GM23338 (cell line): ENCODE measurements around the gene CCL24.

Experiments used
- EZH2 ChIP-seq: fragments of 200-600 bp; sonication (generic); IDR thresholded peaks from one replicate; pipeline ENCODE4 v1.8.0; 2017; ENCODE audit warnings: antibody characterized with exemption, mild to moderate bottlenecking, low read depth; ENCODE audit not compliant: unreplicated experiment
- EZH2phosphoT487 ChIP-seq: fragments of 200-600 bp; sonication (generic); IDR thresholded peaks from one replicate; pipeline ENCODE4 v1.8.1; 2018; ENCODE audit warnings: antibody characterized with exemption; ENCODE audit not compliant: unreplicated experiment
- POLR2AphosphoS5 ChIP-seq: IDR thresholded peaks from 2 replicates; pipeline ENCODE4 v1.6.1; 2016; ENCODE audit warnings: antibody characterized with exemption, low read depth
- TF ChIP-seq, protein P1 (sequence below), 2 experiments: fragments of 200-600 bp in 1 of 2; sonication (generic) in 1 of 2; conservative IDR thresholded peaks; 2 replicates each; pipeline versions ENCODE4 v1.5.1 to v1.6.1; 2016 to 2017; ENCODE audit warnings: antibody characterized with exemption in 2 of 2, low read depth in 2 of 2, mild to moderate bottlenecking in 2 of 2, moderate library complexity in 1 of 2
- TF ChIP-seq, protein P2 (sequence below): IDR thresholded peaks from one replicate; pipeline ENCODE4 v1.6.1; 2018; ENCODE audit warnings: antibody characterized with exemption; ENCODE audit not compliant: unreplicated experiment

DNA sequence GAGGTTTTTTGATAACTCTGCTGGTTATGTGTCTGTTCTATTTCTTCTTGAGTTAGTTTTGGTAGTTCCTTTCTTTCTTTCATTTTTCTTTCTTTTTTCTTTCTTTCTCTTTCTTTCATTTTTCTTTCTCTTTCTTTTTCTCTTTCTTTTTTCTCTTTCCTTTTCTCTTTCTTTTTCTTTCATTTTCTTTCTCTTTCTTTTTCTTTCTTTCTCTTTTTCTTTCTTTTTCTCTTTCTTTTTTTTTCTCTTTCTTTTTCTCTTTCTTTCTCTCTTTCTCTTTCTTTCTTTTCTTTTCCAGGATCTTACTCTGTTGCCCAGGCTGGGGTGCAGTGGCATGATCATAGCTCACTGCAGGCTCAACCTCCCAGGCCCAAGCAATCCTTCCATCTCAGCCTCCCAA is 44.8 kb upstream of the CCL24 start:
- TF ChIP-seq, protein P1, sequence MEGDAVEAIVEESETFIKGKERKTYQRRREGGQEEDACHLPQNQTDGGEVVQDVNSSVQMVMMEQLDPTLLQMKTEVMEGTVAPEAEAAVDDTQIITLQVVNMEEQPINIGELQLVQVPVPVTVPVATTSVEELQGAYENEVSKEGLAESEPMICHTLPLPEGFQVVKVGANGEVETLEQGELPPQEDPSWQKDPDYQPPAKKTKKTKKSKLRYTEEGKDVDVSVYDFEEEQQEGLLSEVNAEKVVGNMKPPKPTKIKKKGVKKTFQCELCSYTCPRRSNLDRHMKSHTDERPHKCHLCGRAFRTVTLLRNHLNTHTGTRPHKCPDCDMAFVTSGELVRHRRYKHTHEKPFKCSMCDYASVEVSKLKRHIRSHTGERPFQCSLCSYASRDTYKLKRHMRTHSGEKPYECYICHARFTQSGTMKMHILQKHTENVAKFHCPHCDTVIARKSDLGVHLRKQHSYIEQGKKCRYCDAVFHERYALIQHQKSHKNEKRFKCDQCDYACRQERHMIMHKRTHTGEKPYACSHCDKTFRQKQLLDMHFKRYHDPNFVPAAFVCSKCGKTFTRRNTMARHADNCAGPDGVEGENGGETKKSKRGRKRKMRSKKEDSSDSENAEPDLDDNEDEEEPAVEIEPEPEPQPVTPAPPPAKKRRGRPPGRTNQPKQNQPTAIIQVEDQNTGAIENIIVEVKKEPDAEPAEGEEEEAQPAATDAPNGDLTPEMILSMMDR (conservative IDR thresholded peaks at IDR 0.05; ENCODE audit: low read depth in 2 of 2), result no peak
- no peak for TF ChIP-seq EZH2
- no peak for TF ChIP-seq EZH2phosphoT487
- no peak for TF ChIP-seq POLR2AphosphoS5
- TF ChIP-seq, protein P2, sequence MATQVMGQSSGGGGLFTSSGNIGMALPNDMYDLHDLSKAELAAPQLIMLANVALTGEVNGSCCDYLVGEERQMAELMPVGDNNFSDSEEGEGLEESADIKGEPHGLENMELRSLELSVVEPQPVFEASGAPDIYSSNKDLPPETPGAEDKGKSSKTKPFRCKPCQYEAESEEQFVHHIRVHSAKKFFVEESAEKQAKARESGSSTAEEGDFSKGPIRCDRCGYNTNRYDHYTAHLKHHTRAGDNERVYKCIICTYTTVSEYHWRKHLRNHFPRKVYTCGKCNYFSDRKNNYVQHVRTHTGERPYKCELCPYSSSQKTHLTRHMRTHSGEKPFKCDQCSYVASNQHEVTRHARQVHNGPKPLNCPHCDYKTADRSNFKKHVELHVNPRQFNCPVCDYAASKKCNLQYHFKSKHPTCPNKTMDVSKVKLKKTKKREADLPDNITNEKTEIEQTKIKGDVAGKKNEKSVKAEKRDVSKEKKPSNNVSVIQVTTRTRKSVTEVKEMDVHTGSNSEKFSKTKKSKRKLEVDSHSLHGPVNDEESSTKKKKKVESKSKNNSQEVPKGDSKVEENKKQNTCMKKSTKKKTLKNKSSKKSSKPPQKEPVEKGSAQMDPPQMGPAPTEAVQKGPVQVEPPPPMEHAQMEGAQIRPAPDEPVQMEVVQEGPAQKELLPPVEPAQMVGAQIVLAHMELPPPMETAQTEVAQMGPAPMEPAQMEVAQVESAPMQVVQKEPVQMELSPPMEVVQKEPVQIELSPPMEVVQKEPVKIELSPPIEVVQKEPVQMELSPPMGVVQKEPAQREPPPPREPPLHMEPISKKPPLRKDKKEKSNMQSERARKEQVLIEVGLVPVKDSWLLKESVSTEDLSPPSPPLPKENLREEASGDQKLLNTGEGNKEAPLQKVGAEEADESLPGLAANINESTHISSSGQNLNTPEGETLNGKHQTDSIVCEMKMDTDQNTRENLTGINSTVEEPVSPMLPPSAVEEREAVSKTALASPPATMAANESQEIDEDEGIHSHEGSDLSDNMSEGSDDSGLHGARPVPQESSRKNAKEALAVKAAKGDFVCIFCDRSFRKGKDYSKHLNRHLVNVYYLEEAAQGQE, result no peak
